Hematopoietic multipotent progenitor cell treated with erythropoietin and hydrocortisone succinate and interleukin-3 and kit ligand, for 6 days (in vitro differentiated cells): ENCODE results near the gene TNK2.
"Not testable (repeated sequence)": the region's sequence is repeated elsewhere in the genome, so short reads cannot be mapped to it uniquely, and the experiment has no call there.

ENCODE experiments used
- DNase-seq: peaks from one replicate; pipeline ENCODE4 v3.0.0-alpha.2; 2015

TNK2 gene

DNA sequence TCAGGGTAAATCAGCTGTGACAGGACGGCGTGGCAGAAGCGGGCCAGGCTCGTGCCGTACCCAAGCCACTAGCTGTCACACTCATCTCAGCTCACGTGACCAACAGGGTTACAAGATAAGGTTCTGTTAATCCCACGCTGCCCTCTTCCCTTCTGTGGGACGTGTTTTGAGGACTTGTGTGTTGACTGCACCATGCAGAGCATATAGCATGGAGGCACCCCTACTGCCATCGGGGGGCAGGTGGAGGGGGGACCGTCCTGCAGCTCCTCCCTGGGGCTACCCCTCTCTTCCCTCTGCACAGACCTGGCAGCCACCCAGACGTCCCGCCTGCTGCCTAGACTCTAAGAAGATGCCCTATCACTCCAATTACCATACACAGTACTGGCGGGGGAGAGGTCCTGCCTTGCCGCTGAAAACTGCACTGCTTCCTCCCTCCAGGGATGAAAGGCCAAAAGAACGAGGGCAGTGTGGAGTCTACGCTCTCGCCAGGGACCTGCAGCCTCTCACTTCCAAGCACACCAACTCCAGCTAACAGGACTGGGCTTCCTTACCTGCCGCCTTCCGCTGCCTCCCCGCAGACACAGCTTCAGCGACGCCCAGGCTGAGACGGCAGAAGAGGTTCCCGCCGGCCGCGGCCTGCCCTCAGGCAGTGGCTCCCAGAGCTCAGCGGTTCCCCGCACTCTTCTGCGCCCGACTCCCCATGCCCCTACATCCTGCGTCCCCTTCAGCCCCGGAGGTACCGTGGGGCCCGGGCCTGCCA, at the start of gene TNK2:
Gene TNK2 (minus strand): TSS at position 618 of the 760 bp plus-strand sequence. CDS start 19,963 bp downstream, outside the sequence.
- DNase-seq, result peak; percentile 97

- DNase-seq, result no peak
Measured at GRCh38 chr3:195956577-195956976, 48.2 kb upstream of the TNK2 start.

GRCh38 chr3:195955416-195955841, 47.1 kb upstream of the TNK2 start:
- DNase-seq, result peak; percentile 19

- not testable (repeated sequence) for DNase-seq
Measured at GRCh38 chr3:195954752-195955119, 46.4 kb upstream of the TNK2 start.

DNA sequence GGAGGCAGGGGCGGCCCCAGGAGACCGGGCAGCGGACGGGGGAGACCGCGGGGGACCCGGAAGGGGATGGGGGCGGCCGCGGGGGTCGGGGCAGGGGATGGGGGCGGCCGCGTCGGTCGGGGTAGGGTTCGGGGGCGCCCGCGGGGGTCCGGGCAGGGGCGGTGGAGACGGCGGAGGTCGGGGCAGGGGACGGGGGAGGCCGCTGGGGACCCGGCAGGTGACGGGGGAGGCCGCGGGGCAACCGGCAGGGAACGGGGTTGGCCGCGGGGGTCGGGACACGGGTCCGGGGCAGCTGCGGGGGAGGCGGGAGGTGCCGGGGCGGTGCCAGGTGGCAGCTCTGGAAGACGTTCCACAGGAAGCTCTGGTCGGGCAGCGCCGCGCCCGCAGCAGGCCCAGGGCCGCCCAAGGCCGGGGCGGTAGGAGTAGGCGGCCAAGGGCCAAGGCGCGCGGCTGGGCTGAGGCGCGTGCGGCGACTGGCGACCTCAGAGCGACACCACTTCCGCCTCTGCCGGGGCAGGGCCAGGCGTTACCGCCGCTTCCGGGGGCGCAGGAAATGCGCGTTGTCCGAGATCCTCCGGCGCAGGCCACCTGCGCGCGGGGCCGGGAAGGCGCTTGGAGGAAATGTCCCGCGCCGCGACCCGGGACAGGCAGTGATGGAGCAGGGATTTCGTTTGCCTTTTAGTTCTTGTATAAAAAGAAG, 45.9 kb upstream of the TNK2 start:
- peak; percentile 73 for DNase-seq

DNA sequence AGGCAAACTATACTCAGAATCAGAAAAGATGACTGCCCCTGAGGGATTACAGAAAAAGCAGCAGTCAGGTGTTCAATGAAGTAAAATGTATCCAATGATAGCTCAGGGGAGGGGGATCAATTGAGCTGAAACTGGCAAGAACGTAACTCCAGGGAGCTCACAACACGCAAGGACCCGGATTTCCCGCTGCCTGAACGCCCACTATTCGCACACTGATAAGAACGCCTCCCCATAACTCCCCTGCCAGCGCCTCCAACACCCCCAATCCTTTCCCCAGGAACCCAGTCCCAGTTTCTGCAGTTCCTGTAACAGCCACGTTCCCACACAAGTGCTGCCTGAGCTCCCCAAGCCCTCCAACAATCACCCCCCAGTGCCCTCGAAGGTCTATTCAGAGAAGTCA, 44.2 kb upstream of the TNK2 start:
- DNase-seq, result not testable (repeated sequence)

- DNase-seq, result not testable (repeated sequence)
Measured at GRCh38 chr3:195951443-195952177, 43.3 kb upstream of the TNK2 start.

- DNase-seq, result not testable (repeated sequence)
Measured at GRCh38 chr3:195950731-195951130, 42.4 kb upstream of the TNK2 start.

- not testable (repeated sequence) for DNase-seq
Measured at GRCh38 chr3:195950164-195950563, 41.8 kb upstream of the TNK2 start.

- not testable (repeated sequence) for DNase-seq
Measured at GRCh38 chr3:195946910-195947699, 38.8 kb upstream of the TNK2 start.

DNA sequence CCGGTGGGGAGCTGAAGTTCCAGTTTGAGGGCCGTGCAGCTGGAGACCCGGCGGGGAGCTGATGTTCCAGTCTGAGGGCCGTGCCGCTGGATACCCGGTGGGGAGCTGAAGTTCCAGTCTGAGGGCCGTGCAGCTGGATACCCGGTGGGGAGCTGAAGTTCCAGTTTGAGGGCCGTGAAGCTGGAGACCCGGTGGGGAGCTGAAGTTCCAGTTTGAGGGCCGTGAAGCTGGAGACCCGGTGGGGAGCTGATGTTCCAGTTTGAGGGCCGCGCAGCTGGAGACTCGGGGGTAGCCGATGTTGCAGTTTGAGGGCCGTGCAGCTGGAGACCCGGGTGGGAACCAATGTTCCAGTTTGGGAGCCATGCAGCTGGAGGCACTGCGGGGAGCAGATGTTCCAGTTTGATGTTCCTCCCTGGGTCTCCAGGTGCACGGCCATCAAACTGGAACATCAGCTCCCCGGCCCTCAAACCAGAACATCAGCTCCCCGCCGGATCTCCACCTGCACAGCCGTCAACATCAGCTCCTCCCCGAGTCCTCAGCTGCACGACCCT, 33.0 kb upstream of the TNK2 start:
- not testable (repeated sequence) for DNase-seq

- DNase-seq, result not testable (repeated sequence)
Measured at GRCh38 chr3:195940806-195941205, 32.5 kb upstream of the TNK2 start.

- not testable (repeated sequence) for DNase-seq
Measured at GRCh38 chr3:195939526-195940470, 31.4 kb upstream of the TNK2 start.

DNA sequence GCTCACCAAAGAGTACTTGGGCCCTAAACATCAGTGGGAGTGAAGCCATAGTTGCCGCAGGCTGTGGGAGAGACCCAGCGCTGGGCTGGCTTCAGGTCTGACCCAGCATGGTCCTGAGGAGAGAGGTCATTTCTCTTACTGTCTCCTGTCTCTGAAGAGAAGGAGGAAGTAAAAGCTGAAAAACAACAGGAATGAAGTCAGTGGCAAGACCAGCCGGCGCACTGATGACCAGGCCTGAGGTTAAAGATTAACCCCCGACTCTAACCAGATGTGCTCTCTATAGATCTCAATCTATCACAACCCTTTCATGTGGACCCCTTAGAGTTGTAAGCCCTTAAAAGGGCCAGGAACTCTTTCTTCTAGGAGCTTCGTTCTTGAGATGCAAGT, 24.7 kb upstream of the TNK2 start:
- DNase-seq, result not testable (repeated sequence)

DNA sequence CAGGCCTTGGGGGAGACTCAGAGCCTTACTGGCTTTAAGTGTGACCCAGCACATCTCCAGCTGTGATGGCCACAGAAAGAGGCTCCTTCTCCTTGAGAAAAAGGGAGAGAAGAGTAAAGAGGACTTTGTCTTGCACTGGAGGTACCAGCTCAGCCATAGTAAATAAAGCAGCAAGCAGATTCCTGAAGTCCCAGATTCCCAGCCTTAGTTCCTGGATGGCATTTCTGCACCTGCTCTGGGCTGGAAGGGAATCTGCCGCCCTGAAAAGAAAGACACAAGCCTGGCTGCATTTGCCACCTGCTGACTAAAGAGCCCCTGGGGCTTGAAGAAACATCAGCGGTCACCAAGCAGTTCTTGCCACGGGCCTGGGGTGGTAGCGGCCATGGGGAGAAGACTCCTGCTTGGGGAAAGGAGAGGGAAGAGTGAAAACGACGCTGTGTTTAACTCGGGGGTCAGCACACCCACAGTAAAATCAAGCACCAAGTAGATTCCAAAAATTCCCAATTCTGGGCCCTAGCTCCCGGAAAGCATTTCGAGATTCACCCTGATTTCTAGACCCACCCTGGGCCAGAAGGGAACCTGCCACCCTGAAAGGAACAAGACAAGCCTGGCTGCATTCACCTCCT, 24.2 kb upstream of the TNK2 start:
- no peak for DNase-seq

DNA sequence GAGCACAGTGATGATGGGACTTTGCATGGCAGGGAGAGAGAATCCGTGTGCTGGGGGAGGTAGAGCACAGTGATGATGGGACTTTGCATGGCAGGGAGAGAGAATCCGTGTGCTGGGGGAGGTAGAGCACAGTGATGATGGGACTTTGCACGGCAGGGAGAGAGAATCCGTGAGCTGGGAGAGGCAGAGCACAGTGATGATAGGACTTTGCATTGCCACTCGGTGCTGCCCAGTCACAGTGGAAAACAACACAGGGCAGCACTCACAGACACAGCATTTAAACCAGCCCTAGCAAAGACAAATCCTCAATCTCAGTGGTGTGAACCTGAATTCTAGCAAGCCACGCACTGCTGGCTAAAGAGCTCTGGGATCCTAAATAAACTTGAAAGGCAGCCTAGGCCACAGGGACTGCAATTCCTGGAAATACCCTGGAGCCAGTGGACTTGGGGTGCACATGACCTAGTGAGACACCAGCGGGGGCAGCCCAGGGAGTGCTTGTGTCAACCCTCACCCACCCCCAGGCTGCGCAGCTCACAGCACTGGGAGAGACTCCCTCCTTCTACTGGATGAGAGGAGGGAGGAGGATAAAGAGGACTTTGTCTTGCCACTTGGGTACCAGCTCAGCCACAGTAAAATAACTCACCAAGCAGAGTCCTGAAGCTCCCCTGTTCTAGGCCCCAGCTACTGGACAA, 23.4 kb upstream of the TNK2 start:
- no peak for DNase-seq

- no peak for DNase-seq
Measured at GRCh38 chr3:195929452-195929851, 21.1 kb upstream of the TNK2 start.

- no peak for DNase-seq
Measured at GRCh38 chr3:195921334-195921791, 13.0 kb upstream of the TNK2 start.

- no peak for DNase-seq
Measured at GRCh38 chr3:195918176-195918575, 9.8 kb upstream of the TNK2 start.

- DNase-seq, result no peak
Measured at GRCh38 chr3:195916991-195917390, 8.6 kb upstream of the TNK2 start.
